H1 (cell line): ENCODE results near the gene PRKAR1B. TPM values are rescaled to one million over a fixed set of nuclear protein-coding genes. Genes with fewer than 3 reads are reported as not detected.

Experiments used
- CHD7 ChIP-seq: fragments of 300-600 bp; sonication (generic); IDR thresholded peaks from 2 replicates; pipeline ENCODE4 v1.7.1; 2012; ENCODE audit warnings: low read length, moderate library complexity, mild to moderate bottlenecking, inconsistent platforms; ENCODE audit not compliant: insufficient replicate concordance
- polyA plus RNA-seq, 7 experiments: library from polyadenylated mRNA; depleted of rRNA in 3 of 7; stranded (reverse) in 5 of 7; unstranded in 2 of 7; fragments of >200 nt in 5 of 7; fragments of 200-250 nt in 2 of 7; gene quantifications; 1 replicate in 5 of 7; 2 replicates in 1 of 7; 4 replicates in 1 of 7; pipeline versions ENCODE4 v1.2.1 to v1.2.3, GENCODE V29; 2011 to 2013; ENCODE audit warnings: missing spikeins in 2 of 7, mixed read lengths in 2 of 7
- total RNA-seq: library from RNA; stranded (reverse); fragmentation: NEBNext Ultra II Directional; extraction: Animal tissue kit (Norgen Biotek cat#: 25700); gene quantifications from 2 replicates; pipeline ENCODE4 v1.2.1, GENCODE V29; 2021

Gene PRKAR1B
- total and polyA plus RNA-seq, 2 of the 8 experiments (the other 6 are each of a cell fraction or from before 2014, with no cell fraction given): 12.3 to 55.7 TPM

- no peak for TF ChIP-seq CHD7
Observed at GRCh38 chr7:542713-543500, 184.2 kb downstream of the PRKAR1B start (continued).
